ENCODE measurements around the gene CADPS. TPM values are rescaled to one million over a fixed set of nuclear protein-coding genes. Genes with fewer than 3 reads are reported as not detected.

CADPS gene
- total RNA-seq, 1 donor = 3.7 TPM

DNA sequence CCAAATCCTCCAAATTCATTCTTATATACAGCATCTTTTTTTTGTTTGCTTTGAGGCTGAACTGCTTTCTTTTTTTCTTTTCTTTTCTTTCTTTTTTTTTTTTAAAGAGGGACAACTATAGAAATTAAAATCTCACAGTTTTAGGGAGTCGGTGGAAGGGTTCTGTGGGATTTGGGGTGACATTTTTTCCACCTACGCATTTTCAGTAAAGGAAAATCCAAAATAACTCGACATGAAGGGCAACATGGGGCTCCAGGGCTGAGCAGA is 498.8 kb downstream of the CADPS start:
- H3K4me3 ChIP-seq (ENCODE audit: low read depth, low read length) = no peak overlapping the region
- no peak for TF ChIP-seq CTCF (IDR thresholded peaks at IDR 0.05; ENCODE audit: insufficient read depth, low read length)
- DNase-seq (ENCODE audit: low read depth) = no peak

DNA sequence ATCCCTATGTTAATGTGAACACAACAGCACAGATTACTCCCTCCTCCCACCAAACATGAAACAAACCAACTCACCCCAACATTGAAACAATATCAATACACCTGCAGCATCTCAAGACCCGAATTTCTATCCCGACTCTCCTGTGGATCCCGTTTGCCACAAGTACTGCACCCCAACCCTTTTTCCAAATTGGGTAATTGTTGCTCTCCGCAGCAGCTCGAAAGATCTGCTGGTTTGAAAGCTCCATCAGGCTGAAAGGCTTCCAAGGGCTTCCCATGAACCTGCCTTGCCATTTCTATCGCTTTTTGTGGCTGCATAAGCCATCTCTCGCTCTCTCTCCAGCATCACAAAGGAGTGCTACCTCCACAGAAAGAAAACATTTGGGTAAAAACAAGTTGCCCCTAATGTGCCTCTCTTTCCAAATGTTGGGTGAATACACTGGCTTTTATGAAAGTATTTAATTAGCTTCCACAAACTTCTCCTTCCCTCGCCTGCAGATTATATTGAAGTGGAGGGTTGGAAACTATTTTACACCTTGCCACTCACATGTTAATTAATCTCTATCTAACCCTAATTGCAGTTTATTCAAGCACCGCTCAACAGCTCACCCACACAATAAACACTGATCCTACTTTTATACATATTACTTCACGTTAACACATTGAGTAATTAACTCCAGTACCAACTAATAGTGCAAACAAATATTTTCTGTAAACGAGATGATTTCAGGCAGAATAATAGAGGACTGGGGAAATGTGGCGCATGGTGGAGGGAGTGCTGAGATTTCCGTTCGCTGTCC is 499.4 kb downstream of the CADPS start:
- DNase-seq (ENCODE audit: low read depth) = no peak
- no peak for TF ChIP-seq CTCF (IDR thresholded peaks at IDR 0.05; ENCODE audit: insufficient read depth, low read length)

DNA sequence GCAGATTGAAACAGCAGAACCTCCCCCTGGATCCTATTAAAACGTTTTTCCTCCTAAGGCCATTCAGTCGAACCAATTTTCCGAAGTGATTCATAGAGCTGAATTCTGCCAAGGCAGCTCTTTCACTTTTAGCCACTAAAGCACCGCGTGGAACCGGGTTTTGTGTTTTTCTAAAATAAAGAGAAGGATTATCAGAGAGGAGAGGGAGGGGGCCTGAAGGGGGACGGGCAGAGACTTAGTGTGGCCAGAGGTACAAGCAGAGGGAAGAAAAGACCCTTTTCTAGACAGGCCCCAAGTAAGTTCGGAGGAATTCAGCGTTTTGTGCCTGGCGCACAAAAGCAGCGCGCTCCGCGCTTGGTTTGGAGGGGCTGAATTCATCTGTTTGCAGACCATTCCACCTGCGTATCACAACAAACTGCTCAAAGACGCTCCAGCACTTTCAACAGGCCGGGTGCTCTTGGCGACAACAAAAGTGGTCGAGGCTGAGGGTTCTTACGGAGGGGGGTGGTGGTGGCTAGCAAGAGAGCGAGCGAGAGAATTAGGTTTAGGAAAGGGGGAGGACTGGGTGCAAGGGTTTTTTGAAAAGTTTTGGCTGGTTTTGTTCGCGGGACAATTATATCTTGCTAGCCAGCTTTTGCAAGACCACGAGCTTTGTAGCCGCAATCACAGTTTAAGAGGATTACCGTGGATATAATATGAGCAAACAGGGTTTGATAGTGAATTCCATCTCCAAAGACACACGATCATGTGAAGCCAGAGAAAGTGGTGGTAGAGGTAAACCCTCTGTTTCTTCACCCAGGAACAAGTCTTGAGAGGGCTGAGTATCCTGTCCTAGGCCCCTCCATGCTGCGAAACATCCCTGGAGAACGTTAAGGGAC is 500.6 kb downstream of the CADPS start:
- peak; percentile 35 for DNase-seq (ENCODE audit: low read depth)
- peak overlapping the region; percentile 55 for H3K4me3 ChIP-seq (ENCODE audit: low read depth, low read length)
- no peak for TF ChIP-seq CTCF (IDR thresholded peaks at IDR 0.05; ENCODE audit: insufficient read depth, low read length)

More for the DNA sequence above, 499.4 kb downstream of the CADPS start:
- H3K4me3 ChIP-seq (ENCODE audit: low read depth, low read length) = no peak overlapping the region

GRCh38 chr3:62373714-62374333 is 501.4 kb downstream of the CADPS start:
- TF ChIP-seq CTCF (IDR thresholded peaks at IDR 0.05; ENCODE audit: insufficient read depth, low read length) = no peak
- peak overlapping the region; percentile 55 for H3K4me3 ChIP-seq (ENCODE audit: low read depth, low read length)
- no peak for DNase-seq (ENCODE audit: low read depth)

- DNase-seq (ENCODE audit: low read depth) = no peak
- H3K4me3 ChIP-seq (ENCODE audit: low read depth, low read length) = peak within 1 kb of the TSS; percentile 55
- TF ChIP-seq CTCF (IDR thresholded peaks at IDR 0.05; ENCODE audit: insufficient read depth, low read length) = no peak
These were observed 502.0 kb downstream of the CADPS start, which contains the start of gene FEZF2 for GRCh38 chr3:62373215-62373614. FEZF2 (minus strand) TSS chr3:62373550; CDS start chr3:62372868, 682 bp downstream.

- no peak for TF ChIP-seq CTCF (IDR thresholded peaks at IDR 0.05; ENCODE audit: insufficient read depth, low read length)
- no peak for DNase-seq (ENCODE audit: low read depth)
- H3K4me3 ChIP-seq (ENCODE audit: low read depth, low read length) = no peak overlapping the region
These were observed 502.6 kb downstream of the CADPS start for GRCh38 chr3:62372621-62373041.

Data from fibroblast of the aortic adventitia (primary cell).